GM19395 (cell line): ENCODE data around the gene SLC26A11.
"Not testable (repeated sequence)": the region's sequence is repeated elsewhere in the genome, so short reads cannot be mapped to it uniquely, and the experiment has no call there.

Experiments
- ATAC-seq: cut with Tn5 transposase; IDR thresholded peaks from one replicate; pipeline ENCODE4 v1.9.1; 2021; ENCODE audit warnings: mild to moderate bottlenecking, moderate library complexity; ENCODE audit not compliant: unreplicated experiment

SLC26A11 gene

DNA sequence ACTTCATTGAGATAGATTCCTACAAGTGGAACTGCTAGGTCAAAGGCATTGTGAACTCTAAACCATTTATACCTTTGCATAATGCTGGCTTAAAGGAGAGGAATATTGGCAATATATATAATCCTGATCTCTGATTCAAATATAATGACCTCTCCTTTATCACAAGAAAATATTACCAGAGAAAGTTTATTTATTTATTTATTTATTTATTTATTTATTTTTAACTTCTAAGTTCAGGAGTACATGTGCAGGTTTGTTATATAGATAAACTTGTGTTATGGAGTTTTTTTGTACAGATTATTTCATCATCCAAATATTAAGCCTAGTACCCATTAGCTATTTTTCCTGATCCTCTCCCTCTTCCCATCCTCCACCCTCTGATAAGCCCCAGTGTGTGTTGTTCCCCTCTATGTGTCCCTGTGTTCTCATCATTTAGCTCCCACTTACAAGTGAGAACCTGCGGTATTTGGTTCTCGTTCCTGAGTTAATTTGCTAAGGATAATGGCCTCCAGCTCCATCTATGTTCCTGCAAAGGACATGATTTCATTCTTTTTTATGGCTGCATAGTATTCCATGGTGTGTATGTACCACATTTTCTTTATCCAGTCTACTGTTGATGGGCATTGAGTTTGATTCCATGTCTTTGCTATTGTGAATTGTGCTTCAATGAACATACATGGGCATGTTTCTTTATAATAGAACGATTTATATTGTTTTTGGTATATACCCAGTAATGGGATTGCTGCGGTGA, 79.3 kb downstream of the SLC26A11 start:
- not testable (repeated sequence) for ATAC-seq

- not testable (repeated sequence) for ATAC-seq
Measured at GRCh38 chr17:80300756-80301155, 80.5 kb downstream of the SLC26A11 start.
